Nephron (organoid): ENCODE measurements around the gene RHOV.

Experiments used
- H3K27ac Mint-ChIP-seq, 3 experiments: 2 replicates each; pipeline ENCODE4 v1.8.0; 2020; ENCODE audit warnings: mixed read lengths in 3 of 3, mild to moderate bottlenecking in 2 of 3, moderate library complexity in 1 of 3
- H3K27me3 Mint-ChIP-seq: 2 replicates; pipeline ENCODE4 v1.8.0; 2021; ENCODE audit warnings: low read depth, mild to moderate bottlenecking, moderate library complexity, mixed read lengths
- H3K36me3 Mint-ChIP-seq: 2 replicates; pipeline ENCODE4 v1.8.0; 2020; ENCODE audit warnings: low read depth, mixed read lengths
- H3K4me1 Mint-ChIP-seq: 2 replicates; pipeline ENCODE4 v1.8.0; 2020; ENCODE audit warnings: mixed read lengths
- H3K4me3 Mint-ChIP-seq, 3 experiments: 2 replicates each; pipeline ENCODE4 v1.8.0; 2020; ENCODE audit warnings: mild to moderate bottlenecking in 3 of 3, mixed read lengths in 3 of 3, moderate library complexity in 2 of 3
- H3K9me3 Mint-ChIP-seq: 2 replicates; pipeline ENCODE4 v1.8.0; 2020; ENCODE audit warnings: mixed read lengths
- CTCF ChIP-seq, 3 experiments: fragments of 200-600 bp; sonication (generic); IDR thresholded peaks; one replicate each; pipeline ENCODE4 v1.5.0; 2021; ENCODE audit warnings: antibody characterized with exemption in 3 of 3; ENCODE audit not compliant: unreplicated experiment in 3 of 3

Gene RHOV

DNA sequence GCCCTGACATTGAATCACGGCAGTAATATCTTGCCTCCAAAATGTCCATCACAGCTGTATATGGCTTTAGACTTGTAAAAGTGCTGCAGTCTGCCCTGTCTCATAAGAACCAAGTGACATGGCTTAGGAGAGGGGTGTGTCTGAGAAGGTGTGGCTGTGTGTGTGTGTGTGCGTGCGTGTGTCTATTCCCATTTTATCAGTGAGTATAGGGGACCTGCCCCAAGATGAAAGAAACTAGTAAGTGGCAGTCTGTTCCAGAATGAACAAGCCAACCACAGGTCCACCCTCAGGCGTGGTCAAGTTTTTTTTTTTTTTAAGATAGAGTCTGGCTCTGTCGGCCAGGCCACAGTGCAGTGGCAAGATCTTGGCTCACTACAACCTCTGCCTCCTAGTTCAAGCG is 5.6 kb upstream of the RHOV start:
- no peak overlapping the region for H3K4me3 Mint-ChIP-seq
- H3K9me3 Mint-ChIP-seq, result no peaks in the 10 kb centered on the region
- no peak overlapping the region for H3K27ac Mint-ChIP-seq
- no peak for TF ChIP-seq CTCF (IDR thresholded peaks at IDR 0.05; ENCODE audit: unreplicated experiment in 3 of 3)
- H3K36me3 Mint-ChIP-seq, result no peaks in the 10 kb centered on the region
- no peaks in the 10 kb centered on the region for H3K4me1 Mint-ChIP-seq
- H3K27me3 Mint-ChIP-seq, result peaks cover 16% of the 10 kb centered on the region

DNA sequence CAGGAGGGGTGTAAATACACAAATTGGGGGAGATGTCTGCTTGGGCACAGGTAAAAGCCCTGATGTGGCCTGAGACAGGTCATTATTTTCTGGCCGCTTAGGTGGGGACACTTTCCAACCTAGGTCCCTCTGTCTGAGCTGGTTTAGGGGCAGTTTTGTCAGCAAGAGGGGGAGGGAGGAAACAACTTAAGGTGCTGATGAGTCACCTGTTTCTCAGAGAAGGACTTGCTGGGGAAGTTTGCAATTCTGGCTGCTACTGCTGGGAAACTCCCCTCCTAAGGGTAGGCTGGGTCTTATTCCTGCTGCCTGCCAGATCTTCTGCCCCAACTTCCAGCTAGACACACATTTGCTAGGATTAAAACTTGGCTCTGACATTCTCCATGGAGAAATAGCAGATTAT is 4.8 kb upstream of the RHOV start:
- no peak overlapping the region for H3K4me3 Mint-ChIP-seq
- no peaks in the 10 kb centered on the region for H3K9me3 Mint-ChIP-seq
- H3K27ac Mint-ChIP-seq, result no peak overlapping the region
- TF ChIP-seq CTCF (IDR thresholded peaks at IDR 0.05; ENCODE audit: unreplicated experiment in 3 of 3), result no peak
- no peaks in the 10 kb centered on the region for H3K36me3 Mint-ChIP-seq
- H3K27me3 Mint-ChIP-seq, result peaks cover 22% of the 10 kb centered on the region
- peaks cover 5% of the 10 kb centered on the region for H3K4me1 Mint-ChIP-seq

- H3K4me1 Mint-ChIP-seq, result peaks cover 5% of the 10 kb centered on the region
- H3K27me3 Mint-ChIP-seq, result peaks cover 22% of the 10 kb centered on the region
- H3K27ac Mint-ChIP-seq, result no peak overlapping the region
- H3K9me3 Mint-ChIP-seq, result no peaks in the 10 kb centered on the region
- TF ChIP-seq CTCF (IDR thresholded peaks at IDR 0.05; ENCODE audit: unreplicated experiment in 3 of 3), result no peak
- H3K4me3 Mint-ChIP-seq, result no peak overlapping the region
- no peaks in the 10 kb centered on the region for H3K36me3 Mint-ChIP-seq
Observed at GRCh38 chr15:40877694-40878093, 3.7 kb upstream of the RHOV start.

DNA sequence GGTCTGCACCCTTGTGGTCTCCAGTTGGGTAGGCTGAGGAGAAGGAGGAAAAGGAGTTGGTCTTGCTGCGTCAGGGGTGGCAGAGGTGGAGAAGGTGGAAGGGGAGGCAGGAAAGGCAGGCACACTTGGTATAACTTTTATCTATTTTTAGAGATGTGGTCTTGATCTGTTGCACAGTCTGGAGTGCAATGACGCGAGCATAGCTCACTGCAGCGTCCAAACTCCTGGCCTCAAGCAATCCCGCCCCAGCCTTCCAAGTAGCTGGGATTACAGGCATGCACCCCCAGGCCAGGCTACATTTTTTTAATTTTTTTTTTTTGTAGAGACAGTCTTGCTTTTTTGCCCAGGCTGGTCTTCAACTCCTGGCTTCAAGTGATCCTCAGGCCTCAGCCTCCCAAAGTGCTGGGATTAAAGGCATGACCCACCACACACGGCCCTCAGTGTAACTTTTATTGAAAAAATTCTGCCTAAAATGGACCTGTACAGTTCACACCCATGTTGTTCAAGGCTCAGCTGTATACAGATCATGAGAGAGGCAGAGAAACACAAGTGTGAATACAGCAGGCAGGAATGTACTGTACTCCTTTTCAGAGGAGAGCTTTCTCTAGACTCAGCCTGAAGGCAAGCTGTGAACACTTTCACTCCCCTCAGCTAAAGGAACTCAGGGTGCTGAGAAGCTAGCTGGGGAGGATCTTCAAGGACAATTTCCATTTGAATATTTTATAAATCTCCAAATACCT is 2.1 kb upstream of the RHOV start:
- H3K9me3 Mint-ChIP-seq, result no peaks in the 10 kb centered on the region
- peaks cover 19% of the 10 kb centered on the region for H3K27me3 Mint-ChIP-seq
- no peaks in the 10 kb centered on the region for H3K36me3 Mint-ChIP-seq
- peaks cover 5% of the 10 kb centered on the region for H3K4me1 Mint-ChIP-seq
- peak overlapping the region in 1 of 3 experiments; percentile 51 for H3K4me3 Mint-ChIP-seq
- TF ChIP-seq CTCF (IDR thresholded peaks at IDR 0.05; ENCODE audit: unreplicated experiment in 3 of 3), result no peak
- no peak overlapping the region for H3K27ac Mint-ChIP-seq

GRCh38 chr15:40872791-40873693 is 992 bp downstream of the RHOV start:
- Mint-ChIP-seq H3K27me3 (peaks cover 20% of the 10 kb centered on the region), H3K4me1 (peaks cover 5% of the 10 kb centered on the region), H3K36me3 (no peaks in the 10 kb centered on the region), H3K4me3 (peak overlapping the region; percentile 70 to 78 (median 76)), H3K27ac (peak overlapping the region in 1 of 3 experiments; percentile 83), H3K9me3 (no peaks in the 10 kb centered on the region)
- no peak for TF ChIP-seq CTCF (IDR thresholded peaks at IDR 0.05; ENCODE audit: unreplicated experiment in 3 of 3)
